ENCODE results near the gene PSMB7.
"Not testable (repeated sequence)": the region's sequence is repeated elsewhere in the genome, so short reads cannot be mapped to it uniquely, and the experiment has no call there.

The PSMB7 gene

DNA sequence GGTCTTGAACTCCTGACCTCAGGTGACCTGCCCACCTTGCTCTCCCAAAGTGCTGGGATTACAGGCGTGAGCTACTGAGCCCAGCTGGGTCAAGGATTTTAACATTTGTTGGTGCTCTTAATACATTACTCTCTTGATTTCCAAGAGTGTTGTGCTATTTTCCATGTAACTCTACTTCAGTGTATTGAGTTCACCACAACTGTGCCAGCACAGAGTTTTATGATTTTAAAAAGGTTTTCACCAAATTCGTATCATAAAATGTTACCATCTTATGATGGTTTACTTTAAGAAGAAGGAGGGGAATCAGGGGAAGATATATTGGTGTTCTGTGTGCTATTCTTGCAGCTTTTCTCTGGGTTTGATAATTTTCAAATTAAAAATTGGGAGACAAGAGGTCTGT is 28.4 kb upstream of the PSMB7 start:
- no peak for DNase-seq (ENCODE audit: low read depth)

DNA sequence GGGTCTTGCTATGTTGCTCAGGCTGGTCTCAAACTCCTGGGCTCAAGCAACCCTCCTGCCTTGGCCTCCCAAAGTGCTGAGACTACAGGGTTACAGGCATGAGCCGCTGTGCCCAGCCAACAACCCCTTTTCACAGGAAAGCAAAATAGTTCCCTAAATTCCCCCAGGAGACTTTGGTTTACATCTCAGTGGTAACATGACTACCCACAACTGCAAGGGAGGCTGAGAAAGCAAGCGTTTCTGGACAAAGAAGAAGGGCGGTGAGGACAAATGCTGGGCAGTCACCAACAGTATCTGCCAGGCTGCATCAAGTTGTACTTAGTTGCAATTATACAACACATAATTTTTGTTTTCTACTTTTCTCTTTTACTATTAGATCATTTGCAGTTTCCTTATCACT is 27.6 kb upstream of the PSMB7 start:
- DNase-seq (ENCODE audit: low read depth) = no peak

DNA sequence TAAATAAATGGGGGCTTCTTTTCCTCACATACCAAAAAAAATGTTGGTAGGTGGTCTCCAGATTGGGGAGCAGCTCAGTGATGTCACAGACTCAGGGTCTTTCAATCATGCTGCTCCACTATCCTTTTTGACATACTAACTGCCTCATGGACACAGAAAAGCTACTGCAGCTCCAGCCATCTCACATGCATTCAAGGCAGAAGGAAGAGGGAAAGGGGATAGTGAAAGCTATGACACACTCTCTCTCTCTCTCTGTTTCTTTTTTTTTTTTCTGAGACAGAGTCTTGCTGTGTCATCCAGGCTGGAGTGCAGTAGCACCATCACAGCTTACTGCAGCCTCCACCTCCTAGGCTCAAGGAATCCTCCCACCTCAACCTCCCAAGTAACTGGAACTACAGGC is 27.1 kb upstream of the PSMB7 start:
- DNase-seq (ENCODE audit: low read depth) = no peak

DNA sequence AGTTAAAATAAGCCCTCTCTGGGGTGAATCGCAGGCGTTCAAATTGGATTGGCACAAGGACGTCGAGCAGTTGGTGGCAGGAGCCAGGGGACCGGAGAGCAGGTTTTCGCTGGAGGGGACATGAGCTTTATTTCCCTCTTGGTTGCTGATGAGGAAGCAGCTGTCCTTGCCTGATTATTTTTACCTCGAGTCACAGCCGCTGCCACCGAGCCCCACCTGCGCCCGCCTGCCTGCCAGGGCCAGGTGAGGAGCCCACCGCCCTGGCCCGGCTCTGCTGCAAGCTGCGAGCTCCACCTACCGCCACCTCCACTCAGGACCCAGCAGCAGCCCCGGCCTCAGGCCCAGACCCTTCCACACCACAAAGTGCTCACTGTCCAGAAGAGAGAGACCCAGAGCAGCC is 26.0 kb upstream of the PSMB7 start:
- no peak for DNase-seq (ENCODE audit: low read depth)

DNA sequence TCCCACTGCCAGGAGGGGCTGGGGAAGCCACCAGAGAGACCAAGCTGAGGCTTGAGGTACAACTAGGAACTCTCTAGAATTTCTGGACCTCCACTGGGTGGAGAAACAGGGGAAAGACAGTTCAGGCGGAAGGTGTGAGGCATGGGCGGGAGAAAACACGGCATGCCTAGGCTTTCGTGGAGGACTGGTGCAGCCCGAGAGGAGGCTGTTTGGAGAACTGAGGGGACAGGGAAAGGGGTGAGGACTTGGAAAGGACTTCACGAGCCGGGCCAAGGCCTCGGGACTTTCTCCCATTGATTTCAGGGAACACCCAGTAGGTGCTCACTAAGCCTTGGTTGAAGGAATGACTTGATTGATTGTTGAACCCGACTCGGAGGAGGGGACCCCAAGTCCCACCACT is 25.5 kb upstream of the PSMB7 start:
- DNase-seq (ENCODE audit: low read depth) = no peak

DNA sequence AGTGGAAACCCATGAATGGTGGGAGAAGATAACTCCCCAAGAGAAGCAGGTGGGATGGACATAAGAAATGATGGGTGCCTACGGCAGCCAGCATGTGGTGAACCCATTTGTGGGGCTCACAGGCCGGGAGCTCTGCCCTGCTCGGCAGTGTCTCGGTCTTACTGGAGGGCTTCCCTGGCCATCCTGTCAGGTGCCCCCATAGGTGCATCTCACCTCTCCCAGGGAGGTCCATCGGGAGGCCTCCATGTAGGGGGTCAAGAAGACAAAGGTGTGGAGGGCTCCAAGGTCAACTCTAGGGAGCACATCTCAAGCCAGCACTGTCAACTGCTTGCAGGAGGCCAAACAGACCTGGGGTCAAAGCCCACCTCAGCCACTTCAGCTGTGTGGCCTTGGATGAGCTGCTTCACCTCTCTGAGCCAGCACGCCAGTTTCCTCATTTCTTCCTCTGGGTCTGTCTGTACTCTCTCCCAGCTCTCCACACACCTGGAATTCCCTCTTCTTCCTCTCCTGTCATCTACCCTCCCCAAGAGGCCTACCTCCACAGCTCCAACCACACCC is 24.5 kb upstream of the PSMB7 start:
- DNase-seq (ENCODE audit: low read depth) = no peak

- no peak for DNase-seq (ENCODE audit: low read depth)
These were observed 23.8 kb upstream of the PSMB7 start for GRCh38 chr9:124439086-124439485.

DNA sequence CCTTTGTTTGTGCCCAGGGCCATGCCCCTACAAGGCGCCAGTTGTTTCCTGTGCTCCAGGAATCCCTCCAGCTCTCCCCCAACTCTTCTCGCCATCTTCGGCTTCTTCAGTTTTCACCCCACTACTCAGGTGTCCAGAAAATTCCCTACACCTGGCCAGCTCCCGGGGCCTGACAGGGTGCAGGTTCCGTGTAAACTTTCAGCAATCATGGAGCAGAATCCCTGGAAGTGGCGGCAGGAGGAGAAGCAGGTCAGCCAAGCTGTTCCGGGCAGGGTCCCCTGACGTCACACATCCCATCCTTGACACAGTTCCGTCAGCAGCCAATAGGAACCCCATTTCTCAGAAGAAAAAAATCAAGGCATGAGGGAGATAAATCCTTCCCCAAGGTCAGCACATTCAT is 22.8 kb upstream of the PSMB7 start:
- DNase-seq (ENCODE audit: low read depth) = no peak

- DNase-seq (ENCODE audit: low read depth) = no peak
These were observed 21.8 kb upstream of the PSMB7 start for GRCh38 chr9:124437086-124437485.

DNA sequence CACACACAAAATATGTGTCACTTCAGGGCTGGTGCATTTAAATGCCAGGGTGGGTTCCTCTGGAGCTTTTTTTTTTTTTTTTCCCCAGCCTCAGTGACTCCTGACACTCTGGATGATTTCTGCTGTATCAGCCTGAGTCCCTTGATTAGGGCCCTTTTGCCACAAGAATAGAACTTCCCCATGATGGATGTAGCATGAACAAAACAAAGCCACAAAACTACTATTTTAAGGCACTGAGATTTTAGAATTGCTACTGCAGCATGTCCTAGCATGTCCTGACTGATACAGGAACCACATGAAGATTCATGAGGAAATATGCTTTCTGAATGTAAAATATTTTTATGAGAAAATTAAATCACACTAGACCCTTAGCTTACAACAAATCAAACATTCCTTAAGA is 21.1 kb upstream of the PSMB7 start:
- no peak for DNase-seq (ENCODE audit: low read depth)

GRCh38 chr9:124429530-124429867 is 14.3 kb upstream of the PSMB7 start:
- DNase-seq (ENCODE audit: low read depth) = no peak

DNA sequence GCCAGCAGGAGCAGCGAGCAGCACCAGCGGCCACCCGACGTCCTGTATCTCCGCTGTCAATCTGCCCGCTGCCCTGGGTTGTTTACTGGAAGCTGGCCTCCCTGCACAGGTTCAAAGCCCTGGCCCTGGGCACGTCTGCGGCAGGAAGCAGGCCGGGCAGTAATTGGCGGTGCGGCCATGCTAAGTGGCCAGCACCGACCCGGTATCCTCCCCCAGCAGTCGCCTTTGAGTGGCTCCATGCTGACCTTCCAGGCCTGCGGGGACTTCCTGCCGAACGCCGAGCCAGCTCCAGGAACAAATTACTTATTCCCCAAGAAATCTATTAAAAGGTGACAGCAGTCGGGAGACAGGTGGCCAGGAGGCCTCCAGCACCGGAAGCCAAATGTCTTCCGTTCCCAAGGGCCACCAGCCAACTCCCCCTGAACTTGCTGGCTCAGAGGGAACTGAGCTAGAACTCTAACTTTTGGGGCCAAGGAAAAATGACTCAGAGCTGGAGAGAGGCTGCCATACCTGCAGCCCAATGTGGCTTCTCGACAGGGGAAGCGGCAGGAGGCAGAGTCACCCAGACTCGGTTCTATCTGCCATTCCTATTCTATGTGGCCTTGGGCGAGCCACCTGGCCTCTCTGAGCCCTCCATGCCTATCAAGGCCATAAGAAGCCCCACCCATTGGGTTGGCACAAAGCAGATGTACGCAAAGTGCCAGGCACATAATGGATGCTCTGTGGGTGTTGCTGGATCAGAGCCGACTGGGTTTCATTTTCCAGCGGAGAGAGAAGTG is 13.7 kb upstream of the PSMB7 start:
- no peak for DNase-seq (ENCODE audit: low read depth)

- no peak for DNase-seq (ENCODE audit: low read depth)
These were observed 12.0 kb upstream of the PSMB7 start for GRCh38 chr9:124427281-124427680.

GRCh38 chr9:124426361-124426760 is 11.1 kb upstream of the PSMB7 start:
- no peak for DNase-seq (ENCODE audit: low read depth)

DNA sequence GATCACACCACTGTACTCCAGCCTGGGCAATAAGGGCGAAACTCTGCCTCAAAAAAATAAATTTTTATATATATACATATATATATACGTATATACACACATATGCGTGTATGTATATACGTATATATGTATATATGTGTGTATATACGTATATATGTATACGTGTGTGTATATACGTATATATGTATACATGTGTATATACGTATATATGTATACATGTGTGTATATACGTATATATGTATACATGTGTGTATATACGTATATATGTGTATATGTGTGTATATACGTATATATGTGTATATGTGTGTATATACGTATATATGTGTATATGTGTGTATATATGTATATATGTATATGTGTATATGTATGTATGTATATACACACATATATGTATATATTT is 10.5 kb upstream of the PSMB7 start:
- not testable (repeated sequence) for DNase-seq (ENCODE audit: low read depth)

DNA sequence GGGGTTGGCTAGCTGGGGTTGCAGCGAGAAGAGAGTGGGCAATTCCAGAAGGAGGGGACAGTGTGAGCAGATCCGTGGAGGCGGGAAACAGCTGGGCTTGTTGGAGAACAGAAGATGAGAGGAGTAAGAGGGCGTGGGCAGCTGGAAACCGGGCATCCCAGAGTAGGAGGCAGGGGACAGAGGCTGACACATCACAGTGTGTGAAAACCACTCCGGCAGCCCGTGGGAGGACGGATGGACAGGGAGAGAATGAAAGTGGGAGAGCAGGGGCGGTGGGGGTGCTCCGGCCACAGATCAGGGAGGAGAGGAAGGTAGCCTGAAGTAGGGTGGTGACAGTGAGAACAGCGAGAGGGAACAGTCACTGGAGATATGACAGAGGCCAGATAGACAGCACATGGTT is 8.3 kb upstream of the PSMB7 start:
- peak; percentile 12 for DNase-seq (ENCODE audit: low read depth)

DNA sequence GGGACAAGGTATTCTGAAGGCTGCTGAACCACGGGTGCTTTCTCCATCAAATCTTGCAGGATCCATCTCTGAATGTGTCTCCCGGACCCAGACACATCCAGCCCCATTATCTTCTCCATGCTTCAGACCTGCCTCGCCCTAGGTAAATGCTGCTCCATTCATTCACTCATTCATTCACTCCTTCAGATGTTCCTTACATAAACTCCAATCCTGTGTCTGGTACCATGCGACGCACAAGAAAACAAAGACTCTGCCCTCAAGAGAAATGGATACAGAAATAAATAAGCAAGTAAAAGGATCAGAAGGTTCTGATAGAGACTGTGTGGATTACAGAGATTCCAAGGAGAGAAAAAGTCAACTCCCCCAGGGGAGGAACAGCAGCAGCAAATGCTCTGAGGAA is 7.9 kb upstream of the PSMB7 start:
- no peak for DNase-seq (ENCODE audit: low read depth)

- peak; percentile 21 for DNase-seq (ENCODE audit: low read depth)
These were observed 5.8 kb upstream of the PSMB7 start for GRCh38 chr9:124420991-124421543.

DNA sequence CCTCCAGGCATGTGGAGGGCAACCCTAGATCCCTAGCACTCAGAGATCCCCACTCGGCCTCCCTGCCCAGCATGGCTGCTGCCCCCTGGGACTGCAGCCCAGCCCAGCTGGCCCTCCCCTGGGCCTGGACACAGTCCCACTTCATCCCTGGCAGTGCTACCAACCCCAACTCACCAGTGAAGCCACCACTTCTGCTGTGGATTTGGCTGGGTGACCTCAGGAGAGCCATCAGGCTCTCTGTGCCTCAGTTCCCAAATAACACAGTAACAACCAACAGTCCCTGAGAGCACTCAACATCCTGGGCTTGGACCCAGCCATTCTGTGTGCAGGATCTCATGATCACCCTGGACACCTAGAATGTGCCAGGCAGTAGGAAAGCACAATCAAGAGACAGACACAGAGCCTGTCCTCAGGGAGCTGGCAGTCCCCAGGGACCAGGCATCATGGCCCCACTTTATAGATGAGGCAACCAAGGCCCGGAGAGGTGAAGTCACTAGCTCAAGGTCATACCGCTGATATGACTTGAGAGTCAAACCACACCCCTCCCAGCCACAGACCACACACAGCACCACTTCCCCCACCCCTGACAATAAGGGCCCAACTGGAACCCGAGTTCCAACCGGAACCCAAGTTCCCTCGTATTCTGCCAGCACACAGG is 4.7 kb upstream of the PSMB7 start:
- no peak for DNase-seq (ENCODE audit: low read depth)

GRCh38 chr9:124415852-124416484 is 726 bp upstream of the PSMB7 start:
- no peak for DNase-seq (ENCODE audit: low read depth)

- no peak for DNase-seq (ENCODE audit: low read depth)
These were observed 630 bp downstream of the PSMB7 start for GRCh38 chr9:124414612-124415011.

DNA sequence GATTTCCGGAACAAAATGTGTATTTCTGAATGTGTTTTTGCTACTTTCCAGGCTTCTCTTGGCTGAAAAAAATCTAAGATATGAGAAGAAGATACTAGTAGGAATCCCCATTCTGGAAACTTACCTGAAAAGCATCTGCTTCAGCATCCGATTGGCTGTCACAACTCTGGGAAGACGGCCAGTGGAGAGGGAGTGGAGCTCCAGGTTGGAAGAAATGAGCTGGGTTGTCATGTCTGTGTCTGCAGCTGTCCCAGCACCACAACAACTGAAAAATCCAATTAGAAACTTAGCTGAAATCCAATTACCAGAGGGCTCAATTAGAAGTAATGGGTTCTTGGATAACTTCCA is 3.0 kb downstream of the PSMB7 start:
- no peak for DNase-seq (ENCODE audit: low read depth)

All from EH (cell line).